HAP-1 (cell line): ENCODE measurements around the gene OTULINL.

Experiments used
- DNase-seq, 2 experiments: peaks; one replicate each; pipeline ENCODE4 v3.0.0-alpha.2; 2016 to 2020; ENCODE audit warnings: low spot score in 2 of 2
- H3K27me3 ChIP-seq: fragments of 250-450 bp; sonication (Bioruptor Pico); 2 replicates; pipeline ENCODE4 v1.5.1; 2020; ENCODE audit warnings: low read depth, mild to moderate bottlenecking, moderate library complexity
- H3K36me3 ChIP-seq: fragments of 250-450 bp; sonication (Bioruptor Pico); replicated peaks from 2 replicates; pipeline ENCODE4 v1.5.1; 2020; ENCODE audit warnings: mild to moderate bottlenecking
- H3K4me1 ChIP-seq: fragments of 250-450 bp; sonication (Bioruptor Pico); 2 replicates; pipeline ENCODE4 v1.5.1; 2020; ENCODE audit warnings: mild to moderate bottlenecking
- H3K4me3 ChIP-seq: fragments of 250-450 bp; sonication (Bioruptor Pico); 2 replicates; pipeline ENCODE4 v1.5.1; 2020; ENCODE audit warnings: mild to moderate bottlenecking, moderate library complexity
- H3K9me3 ChIP-seq: fragments of 250-450 bp; sonication (Bioruptor Pico); 2 replicates; pipeline ENCODE4 v1.5.1; 2020; ENCODE audit warnings: mild to moderate bottlenecking, moderate library complexity
- in situ Hi-C: fragments of 300-500 bp; cut with MboI; formaldehyde crosslinking; loops from 3 replicates; pipeline ENCODE4 v1.14.3; 2020; ENCODE audit warnings: low sequenced_read_pairs, inconsistent platforms, mixed read lengths

The OTULINL gene

DNA sequence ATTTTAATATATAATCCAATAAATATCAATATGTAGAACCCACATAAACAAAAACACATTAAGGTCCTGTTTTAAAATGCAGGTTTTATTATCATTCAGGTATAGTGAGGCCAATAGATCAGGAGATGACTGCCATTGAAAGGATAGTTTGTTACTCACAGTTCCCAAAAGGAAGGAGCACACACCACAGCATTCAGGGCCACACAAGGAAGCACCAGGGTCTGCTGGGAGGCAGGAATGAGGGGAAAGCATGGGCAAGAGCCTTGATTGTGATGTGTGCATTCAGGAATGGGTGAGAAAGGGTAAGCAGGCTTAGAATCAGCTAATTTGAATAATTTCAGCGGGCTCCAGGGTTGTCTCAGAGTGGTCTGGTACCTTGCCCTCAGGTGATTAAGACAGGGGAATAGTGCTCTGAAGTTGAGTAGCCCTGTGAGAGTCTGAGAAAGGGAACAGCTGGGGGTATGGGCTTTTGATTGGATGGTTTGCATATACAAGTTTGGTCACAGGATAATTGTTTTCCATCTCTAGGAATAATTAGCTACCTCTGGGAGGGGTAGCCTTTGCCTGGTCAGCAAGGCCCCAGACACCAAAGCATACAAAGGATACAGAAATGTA lies 63.1 kb downstream of the OTULINL start:
- H3K4me3 ChIP-seq: no peak overlapping the region
- no peaks in the 10 kb centered on the region for H3K36me3 ChIP-seq
- in situ Hi-C loops: loop anchor here (10.0 kb wide), 1 partner anchor 660 kb away; no protein-coding TSS in a partner anchor
- peaks cover 4% of the 10 kb centered on the region; the same call in 1 of the 2 replicates for H3K27me3 ChIP-seq
- H3K9me3 ChIP-seq: no peaks in the 10 kb centered on the region
- no peak for DNase-seq
- H3K4me1 ChIP-seq: no peaks in the 10 kb centered on the region

DNA sequence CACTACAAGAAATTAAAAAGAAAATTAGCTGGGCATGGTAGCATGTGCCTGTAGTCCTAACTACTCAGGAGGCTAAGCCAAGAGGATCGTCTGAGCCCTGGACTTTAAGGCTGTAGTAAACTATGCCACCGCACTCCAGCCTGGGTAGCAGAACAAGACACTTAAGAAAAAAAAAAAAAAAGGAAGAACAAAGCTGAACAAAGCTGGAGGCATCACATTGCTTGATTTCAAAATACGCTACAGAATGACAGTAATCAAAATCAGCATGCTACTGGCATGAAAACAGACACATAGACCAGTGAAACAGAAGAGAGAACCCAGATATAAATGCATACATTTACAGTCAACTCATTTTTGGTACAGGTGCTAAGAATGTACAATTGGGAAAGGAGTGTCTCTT lies 68.5 kb downstream of the OTULINL start:
- in situ Hi-C loops: no loop called here
- Histone ChIP-seq H3K27me3 (peaks cover 16% of the 10 kb centered on the region), H3K36me3 (no peaks in the 10 kb centered on the region), H3K4me1 (no peaks in the 10 kb centered on the region), H3K9me3 (no peaks in the 10 kb centered on the region), H3K4me3 (no peak overlapping the region)
- DNase-seq: no peak

DNA sequence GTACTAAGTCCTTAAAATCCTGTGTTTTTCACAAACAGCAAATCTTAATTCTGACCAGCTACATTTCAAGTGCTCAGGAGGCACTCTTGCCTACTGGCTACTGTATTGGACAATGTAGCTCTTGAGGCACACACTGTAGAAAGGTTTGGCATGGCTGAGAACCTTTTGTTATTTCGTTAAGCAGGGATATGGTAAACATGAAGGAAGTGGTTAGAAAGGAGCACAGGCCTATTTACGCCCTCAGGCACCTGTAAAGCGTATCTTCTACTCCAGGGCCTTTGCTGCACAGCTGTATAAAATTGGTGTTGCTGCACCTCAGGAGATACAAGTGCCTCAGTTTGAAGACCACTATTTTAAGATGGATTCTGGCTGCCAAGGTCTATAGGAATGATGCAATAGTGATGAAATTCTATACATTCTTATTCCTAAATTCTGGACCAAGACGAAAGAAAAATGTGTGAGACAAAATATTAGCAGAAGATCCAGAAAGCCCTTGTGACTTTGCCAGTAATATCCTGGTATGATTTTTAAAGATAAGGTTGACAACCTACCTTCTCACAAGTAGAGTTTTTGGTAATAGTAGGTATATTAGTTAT lies 73.7 kb downstream of the OTULINL start:
- Histone ChIP-seq H3K4me3 (no peak overlapping the region), H3K27me3 (peaks cover 12% of the 10 kb centered on the region), H3K9me3 (no peaks in the 10 kb centered on the region), H3K4me1 (no peaks in the 10 kb centered on the region), H3K36me3 (no peaks in the 10 kb centered on the region)
- in situ Hi-C loops: no loop called here
- DNase-seq: no peak

DNA sequence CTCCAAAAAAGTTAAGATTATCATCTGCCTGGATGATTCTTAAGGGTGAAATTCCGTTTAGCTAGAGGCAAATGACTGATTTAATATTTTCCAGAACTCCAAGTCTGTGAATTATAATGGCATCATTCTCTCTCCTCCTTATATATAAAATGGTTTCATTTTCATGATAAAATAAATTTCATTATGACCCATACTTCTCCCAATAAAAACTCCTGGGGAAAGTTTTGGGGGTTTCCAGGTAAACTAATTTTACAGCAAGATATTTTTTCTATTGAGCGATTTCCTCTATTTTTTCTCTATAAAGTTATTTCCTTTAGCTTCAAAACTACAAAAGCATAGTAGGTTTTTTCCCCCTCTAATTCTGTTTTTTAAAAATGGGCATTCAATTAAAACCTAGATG lies 75.3 kb downstream of the OTULINL start:
- Histone ChIP-seq H3K4me3 (no peak overlapping the region), H3K27me3 (peaks cover 5% of the 10 kb centered on the region; the same call in 1 of the 2 replicates), H3K9me3 (no peaks in the 10 kb centered on the region), H3K4me1 (no peaks in the 10 kb centered on the region), H3K36me3 (no peaks in the 10 kb centered on the region)
- no peak for DNase-seq
- in situ Hi-C loops: no loop called here

DNA sequence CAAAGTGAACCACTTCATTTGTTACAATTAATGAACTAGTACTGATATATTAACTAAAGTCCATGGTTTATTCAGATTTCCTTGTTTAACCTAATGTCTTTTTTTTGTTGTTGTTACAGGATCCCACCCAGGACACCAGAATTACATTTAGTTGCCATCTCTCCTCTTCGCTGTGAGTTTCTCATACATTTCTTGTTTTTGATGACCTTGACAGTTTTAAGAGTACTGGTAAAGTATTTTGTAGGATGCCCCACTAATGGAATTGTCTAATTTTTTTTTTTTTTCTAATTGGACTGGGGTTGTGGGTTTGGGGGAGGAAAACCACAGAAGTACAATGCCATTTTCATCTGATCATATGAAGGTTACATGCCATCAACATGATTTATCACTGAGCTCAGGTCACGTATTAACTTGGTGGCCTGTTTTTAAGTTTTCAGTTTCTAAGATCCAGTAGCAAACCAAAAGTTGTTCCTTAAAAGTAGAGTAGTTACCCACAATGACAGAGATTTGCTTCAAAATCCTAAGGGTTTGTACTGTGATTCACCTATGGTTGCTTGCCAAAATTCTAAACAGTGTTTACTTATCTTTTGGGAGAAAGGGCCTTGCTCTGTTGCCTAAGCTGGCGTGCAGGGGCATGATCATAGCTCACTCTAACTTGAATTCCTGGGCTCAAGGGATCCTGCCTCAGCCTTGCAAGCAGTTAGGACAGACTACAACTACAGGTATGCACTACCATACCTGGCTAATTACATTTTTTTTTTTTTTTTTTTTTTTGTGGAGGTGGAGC lies 78.4 kb downstream of the OTULINL start:
- DNase-seq: no peak
- in situ Hi-C loops: no loop called here
- H3K36me3 ChIP-seq: no peaks in the 10 kb centered on the region
- H3K27me3 ChIP-seq: no peaks in the 10 kb centered on the region
- peaks cover 7% of the 10 kb centered on the region for H3K4me1 ChIP-seq
- no peaks in the 10 kb centered on the region for H3K9me3 ChIP-seq
- H3K4me3 ChIP-seq: no peak overlapping the region

DNA sequence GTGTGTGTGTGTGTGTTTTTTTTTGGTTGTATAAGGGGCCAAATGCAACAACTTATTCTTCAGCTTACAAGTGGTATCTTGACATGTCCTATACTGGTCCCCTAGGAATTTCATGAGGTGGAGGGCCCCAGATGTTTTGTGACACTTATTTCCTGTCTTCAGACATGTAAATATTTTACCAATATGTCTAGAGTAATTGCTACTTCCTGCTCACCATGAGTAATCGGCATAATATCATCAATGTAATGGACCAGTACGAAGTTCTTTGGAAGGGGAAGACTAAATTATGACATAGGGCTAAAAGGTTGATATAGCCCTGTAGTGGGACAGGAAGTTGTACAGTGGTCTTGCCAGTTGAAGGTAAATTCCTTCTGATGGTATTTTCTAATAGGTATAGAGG lies 79.2 kb downstream of the OTULINL start:
- in situ Hi-C loops: no loop called here

More for the DNA sequence above, 79.2 kb downstream of the OTULINL start:
- Histone ChIP-seq H3K4me1 (peaks cover 12% of the 10 kb centered on the region), H3K9me3 (no peaks in the 10 kb centered on the region), H3K36me3 (no peaks in the 10 kb centered on the region), H3K27me3 (no peaks in the 10 kb centered on the region), H3K4me3 (no peak overlapping the region)
- DNase-seq: no peak
